ENCODE results near the gene ARFGAP1.

The ARFGAP1 gene

DNA sequence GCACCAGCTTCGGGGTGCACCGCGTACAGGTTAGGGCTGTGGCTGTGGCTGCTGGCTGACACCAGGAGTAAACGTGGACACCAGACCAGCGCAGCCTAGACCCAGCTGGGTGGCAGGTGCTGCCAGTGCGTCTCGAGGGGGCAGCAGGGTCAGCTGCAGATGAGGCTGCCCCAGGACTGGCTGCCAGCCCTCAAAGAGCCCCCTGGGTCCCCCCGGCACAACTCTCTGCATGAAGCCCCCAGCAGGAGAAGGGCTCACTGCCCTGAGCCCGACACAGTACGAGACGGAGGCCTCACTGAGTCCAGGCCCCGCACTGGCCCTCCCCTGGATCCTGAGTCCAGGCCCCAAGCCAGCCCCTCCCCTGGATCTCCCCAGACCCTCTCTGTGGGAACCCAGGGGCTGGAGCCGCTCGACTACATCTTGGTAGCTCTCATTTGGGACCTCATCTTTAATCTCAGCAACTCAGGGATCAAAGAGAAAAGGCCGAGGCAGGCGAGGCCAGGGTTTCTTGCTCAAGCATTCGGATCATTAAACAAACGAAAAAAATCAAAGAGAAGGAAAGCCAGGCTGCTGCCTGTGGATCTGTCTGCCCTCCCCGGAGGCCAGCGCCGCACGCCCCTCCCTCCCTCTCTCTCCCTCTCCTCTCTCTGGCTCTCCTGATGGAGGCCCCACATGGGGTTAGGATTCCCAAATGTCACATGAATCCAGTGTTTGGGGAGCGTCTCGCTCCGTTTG is 11.4 kb upstream of the ARFGAP1 start:
- DNase-seq (ENCODE audit: low spot score) = no peak

DNA sequence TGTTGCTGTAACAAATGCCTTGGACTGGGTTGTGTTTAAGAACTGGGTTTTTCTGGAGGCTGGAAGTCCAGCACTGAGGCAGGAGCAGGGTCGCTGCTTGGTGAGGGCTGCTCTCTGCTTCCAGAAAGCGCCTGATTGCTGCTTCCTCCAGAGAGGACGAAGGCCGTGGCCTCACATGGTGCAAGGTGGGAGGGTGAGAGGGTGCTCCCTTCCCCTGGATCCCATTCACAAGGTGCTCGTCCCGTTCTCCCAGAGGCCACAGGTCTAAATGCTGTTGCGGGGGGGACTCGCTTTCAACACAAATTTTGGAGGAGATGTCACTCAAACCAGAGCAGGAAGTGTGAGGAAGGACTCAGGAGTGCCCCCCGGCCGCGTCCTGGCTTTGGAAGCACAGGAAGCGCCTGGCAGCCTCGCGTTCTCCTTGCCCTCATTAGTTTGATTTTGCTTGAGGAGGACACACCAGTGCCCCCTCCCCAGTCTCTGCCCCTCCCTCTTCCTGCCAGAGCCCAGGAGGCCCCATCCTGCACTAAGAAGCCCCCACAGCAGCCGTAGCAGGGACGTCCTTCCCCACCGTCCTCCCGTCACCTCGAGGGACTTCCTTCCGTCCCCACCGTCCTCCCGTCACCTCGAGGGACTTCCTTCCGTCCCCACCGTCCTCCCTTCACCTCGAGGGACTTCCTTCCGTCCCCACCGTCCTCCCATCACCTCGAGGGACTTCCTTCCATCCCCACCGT is 10.7 kb upstream of the ARFGAP1 start:
- no peak for DNase-seq (ENCODE audit: low spot score)

DNA sequence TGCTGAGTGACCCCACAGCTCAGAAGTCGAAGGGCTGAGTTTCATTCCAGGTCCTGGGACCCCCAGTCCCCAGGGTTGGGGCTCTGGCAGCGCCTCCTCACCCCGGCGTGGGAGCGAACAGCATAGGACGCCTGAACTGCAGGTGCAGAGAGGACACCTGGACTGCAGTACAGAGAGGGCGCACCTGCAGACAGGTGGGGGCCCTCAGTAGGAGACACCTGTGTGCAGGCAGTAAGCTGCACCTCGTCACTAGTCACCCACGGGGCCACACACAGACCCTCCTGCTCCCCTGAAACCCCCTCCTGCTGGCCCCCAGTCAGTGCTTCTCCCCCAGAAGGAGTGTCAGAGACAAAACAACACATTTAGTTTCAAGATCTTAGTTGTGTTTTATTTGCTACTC is 9.8 kb upstream of the ARFGAP1 start:
- no peak for DNase-seq (ENCODE audit: low spot score)

DNA sequence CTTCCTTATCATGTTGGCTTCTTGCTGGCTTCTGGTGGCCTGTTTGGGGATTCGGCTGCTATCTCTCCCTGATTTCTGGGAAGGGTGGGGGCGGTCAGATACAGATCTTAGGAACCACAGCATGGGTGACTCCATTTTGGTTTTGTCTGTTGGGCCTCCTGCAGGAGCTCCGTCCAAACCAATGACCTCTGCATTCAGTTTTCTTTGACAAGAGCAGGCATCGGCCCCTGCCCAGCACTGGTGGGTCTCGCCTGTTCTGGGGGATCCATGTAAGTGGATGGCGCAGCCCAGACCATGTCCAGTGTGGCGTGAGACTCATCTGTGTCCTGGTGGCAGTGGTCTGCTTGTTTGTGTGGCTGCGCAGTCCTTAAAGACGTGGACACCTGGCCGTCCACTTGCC is 8.6 kb upstream of the ARFGAP1 start:
- no peak for DNase-seq (ENCODE audit: low spot score)

DNA sequence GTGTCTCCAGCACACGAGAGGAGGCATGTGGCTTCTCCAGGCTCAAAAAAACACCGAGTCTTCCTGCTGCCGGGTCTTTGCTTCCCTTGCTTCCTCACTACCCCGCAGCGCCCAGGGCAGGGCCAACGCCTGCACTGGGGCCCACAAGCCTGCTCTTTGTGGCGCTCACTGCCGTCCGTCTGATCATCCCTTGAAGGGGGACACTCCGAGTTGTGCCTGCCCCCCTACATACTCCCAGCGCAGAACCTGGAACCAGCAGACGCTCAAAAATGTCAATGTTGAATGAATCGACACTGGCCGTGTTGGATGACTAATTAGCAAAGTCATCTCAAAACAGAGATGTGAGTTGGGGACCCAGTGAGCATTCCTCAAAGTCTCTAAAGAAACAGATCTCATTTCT is 8.1 kb upstream of the ARFGAP1 start:
- DNase-seq (ENCODE audit: low spot score) = no peak

DNA sequence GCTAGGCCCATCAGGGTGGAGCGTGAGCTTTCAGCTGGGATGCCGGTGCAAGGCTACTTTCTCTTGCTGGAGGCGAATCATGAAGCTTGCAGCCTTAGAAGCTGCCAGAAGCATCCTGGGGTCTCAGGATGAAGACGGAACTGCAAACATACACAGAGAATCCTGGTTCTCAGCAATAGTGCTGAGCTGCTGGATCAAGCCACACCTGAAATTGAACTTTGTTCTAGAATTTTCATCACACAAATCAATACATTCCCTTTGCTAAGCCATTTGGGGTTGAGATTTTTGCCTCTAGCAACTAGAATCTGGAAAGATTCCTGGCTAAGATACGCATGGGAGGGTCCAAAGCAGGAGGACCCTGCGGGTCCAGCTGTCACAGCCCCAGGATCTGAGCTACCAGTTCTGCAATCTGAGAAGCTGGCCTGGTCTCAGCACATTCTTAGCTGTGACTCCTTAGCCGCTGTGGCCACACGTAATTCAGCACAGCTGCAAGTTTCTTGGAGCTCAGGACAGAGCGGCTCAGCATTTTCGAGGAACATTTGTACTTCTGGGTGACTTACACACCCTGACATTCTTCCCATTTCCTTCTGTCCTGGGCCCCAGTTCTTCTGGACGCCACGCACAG is 6.6 kb upstream of the ARFGAP1 start:
- DNase-seq (ENCODE audit: low spot score) = no peak

DNA sequence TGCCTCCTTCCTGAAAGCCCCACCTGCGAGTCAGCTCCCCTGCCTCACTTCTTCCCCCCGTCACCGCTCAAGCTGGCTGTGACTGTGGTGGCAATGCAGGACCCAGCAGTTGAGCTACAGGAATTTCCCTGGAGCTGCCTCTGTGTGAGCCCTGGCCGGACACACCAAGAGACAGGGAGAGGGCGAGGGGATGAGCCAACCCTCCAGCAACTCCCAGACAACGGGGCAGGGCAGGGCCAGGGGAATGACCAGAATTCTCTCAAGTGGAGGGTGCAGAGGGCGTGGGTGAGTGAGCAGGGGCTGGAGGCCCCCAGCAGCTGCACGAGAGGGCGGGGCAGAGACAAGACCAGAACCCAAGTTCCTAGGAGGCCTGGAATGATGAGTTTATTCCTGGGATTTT is 4.9 kb upstream of the ARFGAP1 start:
- DNase-seq (ENCODE audit: low spot score) = no peak

DNA sequence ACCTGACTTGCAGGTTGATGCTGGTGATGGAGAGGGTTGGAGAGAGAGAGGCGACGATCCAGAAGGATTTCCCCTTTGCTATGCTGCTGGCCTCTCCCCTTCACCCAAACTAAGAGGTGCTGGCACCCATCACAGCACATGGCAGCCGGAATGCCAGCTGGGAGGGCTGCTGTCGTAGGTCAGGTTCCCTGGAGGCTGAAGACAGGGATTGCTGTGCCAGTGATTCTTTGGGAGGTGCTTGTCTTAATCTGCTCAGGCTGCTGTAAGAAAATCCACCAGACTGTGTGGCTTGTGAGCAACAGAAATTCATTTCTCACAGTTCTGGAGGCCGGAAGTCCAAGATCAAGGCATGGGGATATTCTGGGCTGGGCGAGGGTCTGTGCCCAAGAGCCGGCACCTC is 4.4 kb upstream of the ARFGAP1 start:
- peak; percentile 81 for DNase-seq (ENCODE audit: low spot score)

DNA sequence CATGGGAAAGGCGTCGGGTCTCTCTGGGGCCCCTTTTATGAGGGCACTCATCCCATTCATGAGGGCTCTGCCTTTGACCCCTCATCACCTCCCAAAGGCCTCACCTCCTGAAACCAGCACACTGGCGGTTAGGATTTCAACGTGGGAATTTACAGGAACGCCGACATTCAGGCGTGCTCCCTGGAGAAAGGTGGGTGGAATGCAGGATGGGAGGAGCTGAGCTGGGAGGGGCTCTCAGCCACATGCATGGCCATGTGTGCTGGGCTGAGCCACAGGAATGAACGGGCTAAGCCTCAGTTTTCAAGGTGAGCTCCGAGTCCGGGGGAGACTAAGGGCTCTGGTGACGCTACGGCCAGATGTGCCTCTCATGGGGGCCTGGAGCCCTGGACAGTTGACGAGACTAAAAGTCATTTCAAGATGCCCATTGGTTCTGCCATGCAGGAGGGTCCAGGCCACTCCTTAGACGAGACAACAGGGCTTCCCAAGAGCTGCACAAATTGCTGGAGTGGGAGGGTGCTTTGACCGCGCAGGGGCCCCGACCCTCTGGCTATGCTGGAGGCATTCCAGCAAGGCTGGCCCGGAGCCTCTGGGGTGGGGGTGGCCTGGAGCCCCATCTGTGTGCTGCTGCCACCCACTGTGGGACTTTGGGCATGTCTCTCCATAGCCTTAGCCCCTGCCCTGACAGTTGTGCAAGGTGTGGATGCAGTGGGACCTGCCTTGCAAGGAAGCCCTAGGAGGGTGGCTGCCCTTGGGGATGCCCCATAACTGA is 3.8 kb upstream of the ARFGAP1 start:
- DNase-seq (ENCODE audit: low spot score) = no peak

DNA sequence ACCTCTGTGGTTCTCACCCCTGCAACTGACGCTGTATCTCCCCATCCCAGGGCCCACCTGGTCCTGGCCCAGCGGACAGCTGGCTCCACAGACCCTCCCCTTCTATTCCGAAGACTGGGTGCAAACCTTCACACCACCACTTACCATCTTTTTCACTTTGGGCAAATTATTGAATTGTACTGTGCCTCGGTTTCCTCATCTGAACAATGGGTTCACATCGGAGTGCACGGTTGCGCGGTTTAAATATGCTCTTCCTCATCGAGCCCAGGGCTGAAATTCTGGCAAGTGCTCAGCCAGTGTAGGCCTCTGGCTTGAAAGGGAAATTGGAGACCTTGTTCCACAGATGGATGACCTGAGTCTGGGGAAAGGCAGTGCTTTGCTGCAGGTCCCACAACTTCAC is 2.9 kb upstream of the ARFGAP1 start:
- DNase-seq (ENCODE audit: low spot score) = no peak

DNA sequence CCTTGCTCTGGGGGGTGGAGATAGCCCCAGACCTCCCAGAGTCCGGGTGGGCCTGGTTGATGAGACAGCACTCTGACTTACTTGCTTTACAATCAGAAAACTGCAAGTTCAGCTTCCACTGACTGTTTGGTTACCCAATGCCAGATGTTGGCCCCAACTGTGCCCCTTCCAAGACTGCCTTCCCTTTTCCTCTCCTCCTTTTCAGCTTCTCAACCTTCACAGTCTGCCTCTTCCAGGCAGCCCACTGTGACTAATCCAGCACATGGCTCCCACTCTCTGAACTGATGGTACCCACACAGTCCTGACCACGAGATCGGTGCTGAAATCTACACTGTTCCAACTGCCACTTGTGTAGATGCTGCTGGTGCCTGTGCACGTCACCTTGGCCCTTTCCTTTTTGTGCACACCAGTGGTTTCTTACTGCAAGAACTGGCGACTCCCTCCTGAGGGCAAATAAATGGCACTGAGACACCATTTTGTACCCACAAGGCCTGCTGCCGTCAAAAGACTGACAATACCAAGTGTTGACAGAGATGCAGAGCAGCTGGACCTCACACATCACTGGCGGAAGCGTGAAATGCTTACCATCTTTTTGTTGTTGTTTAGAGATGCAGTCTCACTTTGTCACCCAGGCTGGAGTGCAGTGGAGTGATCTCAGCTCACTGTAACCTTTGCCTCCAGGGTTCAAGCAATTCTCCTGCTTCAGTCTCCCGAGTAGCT is 1.8 kb upstream of the ARFGAP1 start:
- no peak for DNase-seq (ENCODE audit: low spot score)

DNA sequence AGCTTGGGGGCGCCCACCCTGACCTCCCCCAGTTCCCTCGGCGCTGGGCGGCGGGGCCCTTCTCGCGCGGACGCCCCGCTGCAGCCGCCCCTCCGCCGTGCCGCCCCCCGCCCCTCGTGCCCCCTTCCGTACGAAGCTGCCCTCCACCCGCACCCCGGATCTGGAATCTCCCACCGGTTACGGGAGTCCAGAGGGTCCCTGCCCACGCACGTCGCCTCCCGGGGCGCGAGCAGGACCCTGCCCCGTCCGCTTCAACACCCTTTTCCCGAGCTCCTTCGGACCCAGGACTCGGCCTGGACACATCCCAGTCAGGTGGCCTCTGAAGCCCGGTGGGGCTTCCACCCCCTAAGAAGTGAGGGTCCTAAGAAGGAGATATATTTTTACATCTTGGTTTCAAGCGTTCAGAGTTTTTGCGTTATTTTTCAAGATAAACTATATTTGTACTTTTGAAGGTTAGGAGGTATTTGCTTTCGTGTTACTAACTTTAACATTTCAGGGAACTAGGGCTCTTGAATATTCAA is 506 bp downstream of the ARFGAP1 start:
- no peak for DNase-seq (ENCODE audit: low spot score)

DNA sequence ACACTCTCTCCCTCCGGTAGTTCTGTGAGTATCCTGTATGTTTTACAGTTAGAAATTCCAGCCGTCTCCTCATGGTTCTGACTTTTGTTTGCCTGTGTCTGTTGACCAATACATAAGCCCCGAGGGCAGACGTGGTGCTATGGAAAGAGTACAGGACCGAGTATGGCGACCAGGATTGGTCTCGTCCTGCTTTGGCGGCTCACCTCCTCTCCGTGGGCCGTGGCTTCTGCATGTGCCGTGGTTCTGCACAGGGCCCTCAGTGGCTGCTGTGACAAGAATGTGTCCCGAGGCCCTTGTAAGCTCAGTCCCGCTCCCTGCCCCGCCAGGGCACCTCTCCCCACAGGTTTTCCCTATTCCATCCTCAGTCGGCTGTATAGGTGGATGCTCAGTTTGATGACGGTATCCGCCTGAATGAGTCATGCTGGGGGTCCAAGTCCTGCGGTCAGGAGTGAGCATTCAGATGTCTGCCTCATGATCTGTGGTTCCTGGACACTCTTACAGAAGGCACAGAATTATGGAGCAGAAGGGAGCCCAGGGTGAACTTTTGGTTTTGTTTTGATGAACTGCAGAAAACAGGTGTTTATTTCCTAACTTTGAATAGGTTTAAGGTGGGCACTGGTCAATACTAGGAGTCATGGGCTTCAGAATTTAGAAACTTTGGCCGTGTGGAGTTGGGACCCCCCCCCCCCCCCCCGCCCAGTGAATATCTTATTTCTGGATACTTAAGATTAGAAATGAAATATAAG is 1.2 kb downstream of the ARFGAP1 start:
- no peak for DNase-seq (ENCODE audit: low spot score)

DNA sequence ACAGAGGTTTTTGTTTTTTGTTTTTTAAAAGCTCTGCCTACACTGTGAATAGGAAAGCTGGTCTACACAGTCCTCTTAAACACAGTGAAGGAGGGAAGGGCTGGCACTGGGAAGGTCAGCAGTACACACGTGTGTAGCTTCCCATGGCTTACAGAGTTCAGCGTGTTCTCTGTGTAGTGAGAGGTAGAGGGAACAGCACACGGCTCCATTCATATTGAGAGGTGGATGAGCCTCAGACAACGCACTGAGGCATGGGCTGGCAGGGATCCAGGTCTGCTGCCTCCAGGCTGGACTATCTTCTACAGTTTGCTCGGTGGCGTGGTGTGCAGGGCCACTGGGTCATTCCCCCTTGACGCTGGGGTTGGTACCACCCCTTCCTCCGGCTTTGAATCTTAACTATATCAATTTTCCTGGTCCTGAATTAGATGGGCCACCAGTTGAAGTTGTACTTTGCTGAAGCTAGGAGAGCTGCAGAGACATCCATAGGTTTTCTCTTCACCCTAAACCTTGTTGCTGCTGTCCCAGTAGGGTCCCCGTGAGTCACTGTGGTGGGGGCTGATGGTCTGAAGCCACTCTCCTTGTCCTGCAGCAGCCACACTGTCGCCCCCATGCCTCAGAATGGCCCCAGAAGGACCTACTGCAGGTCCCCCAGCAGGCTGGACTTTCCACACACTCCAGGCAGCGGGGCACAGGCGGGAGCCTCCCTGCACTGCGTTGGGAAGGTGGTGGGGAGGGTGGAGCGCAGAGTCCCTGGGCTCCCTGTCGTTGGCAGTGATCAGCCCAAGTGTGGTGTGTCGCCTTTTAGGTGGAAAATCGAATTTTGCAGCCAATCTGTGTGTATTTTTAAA is 2.0 kb downstream of the ARFGAP1 start:
- DNase-seq (ENCODE audit: low spot score) = no peak

DNA sequence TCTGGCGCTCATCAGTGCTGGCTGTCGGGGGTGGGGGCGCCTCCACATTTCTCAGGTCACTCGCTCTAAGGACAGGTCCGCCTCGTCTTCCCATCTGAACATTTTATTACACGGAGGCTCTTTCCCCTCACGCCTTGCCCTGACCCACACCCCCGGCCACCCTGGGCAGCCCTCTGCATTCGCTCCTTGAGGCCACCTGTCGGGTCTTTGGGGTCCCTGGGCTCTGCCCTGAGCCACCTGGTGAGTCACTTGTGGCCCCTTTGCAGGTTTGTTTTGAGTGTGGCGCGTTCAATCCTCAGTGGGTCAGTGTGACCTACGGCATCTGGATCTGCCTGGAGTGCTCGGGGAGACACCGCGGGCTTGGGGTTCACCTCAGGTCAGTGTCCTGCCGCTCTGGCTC is 3.2 kb downstream of the ARFGAP1 start:
- DNase-seq (ENCODE audit: low spot score) = no peak

DNA sequence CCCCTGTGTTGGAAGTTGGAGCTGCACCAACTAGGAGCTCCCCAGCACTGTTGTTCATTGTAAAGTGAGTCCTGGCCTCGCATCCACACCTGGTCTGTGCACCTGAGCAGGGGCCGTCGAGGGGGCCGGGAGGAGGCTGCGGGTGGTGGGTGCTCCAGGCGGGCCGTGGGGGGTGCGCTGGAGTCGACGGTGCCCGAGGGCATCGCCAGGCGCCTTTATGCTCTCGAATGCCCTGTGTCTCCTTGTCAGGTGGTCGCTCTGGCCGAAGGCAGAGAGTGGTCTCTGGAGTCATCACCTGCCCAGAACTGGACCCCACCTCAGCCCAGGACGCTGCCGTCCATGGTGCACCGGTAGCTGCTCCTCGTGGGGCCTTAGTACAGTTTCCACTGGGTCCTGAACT is 4.3 kb downstream of the ARFGAP1 start:
- DNase-seq (ENCODE audit: low spot score) = no peak

DNA sequence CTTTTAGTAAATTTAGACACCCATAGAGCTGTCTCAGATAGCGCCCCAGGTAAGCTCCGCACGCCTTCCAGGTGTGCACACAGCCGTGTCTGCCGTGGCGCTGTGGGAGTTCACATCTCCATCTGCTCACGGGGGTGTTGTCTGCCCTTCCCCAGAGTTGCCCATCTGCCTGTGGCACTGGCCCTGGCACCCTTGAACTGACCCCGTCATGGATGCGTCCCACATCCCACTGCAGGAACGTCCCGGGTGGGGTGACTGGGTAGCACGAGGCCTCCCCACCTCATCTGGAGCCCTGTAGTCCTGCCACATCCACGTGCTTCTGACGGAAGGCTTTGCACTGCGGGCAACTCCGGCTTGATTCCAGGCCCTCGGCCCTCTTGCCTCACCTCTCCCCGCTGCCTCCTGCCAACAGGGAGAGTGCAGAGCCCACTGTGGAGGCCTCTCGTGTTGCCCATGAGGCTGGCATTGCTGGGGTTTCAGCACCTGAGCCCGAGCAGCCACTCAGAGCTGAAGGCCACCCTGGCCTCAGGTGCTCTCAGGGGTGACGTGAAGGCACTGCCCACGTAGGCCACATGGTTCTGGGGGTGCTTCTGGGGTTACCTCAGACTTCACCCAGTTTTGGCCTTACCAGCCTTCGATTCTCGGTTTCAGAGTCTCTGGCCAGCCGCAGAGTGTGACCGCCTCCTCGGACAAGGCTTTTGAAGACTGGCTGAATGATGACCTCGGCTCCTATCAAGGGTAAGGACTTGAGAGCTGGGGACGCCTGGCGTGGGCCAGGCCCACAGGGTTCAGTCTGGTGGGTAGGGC is 5.1 kb downstream of the ARFGAP1 start:
- DNase-seq (ENCODE audit: low spot score) = no peak

DNA sequence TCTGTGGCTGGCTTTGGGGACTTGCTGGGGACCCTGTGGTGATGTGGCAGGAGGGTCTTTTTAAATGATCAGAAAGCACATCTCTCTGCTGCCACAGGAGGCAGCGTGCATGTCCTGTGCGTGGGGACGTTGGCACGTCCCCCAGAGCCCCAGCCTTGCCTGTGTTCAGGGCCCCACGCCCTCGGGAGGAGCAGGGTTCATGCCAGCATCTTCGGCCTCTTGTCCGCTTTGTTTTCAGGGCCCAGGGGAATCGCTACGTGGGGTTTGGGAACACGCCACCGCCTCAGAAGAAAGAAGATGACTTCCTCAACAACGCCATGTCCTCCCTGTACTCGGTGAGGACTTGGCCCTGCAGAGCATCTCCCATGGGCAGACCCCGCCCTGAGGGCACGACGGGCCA is 6.0 kb downstream of the ARFGAP1 start:
- DNase-seq (ENCODE audit: low spot score) = no peak

DNA sequence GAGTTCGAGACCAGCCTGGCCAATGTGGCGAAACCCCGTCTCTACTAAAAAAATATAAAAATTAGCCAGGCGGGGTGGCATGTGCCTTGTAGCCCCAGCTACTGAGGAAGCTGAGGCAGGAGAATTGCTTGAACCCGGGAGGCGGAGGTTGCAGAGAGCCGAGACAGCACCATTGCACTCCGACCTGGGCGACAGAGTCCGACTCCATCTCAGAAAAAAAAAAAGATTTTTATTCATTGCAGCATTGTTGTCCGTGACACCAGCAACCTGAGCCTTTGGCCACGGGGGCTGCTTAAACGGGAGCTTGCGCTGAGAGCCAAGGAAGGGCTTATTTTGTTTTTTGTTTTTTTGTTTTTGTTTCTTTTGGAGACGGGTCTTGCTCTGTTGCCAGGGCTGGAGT is 7.3 kb downstream of the ARFGAP1 start:
- no peak for DNase-seq (ENCODE audit: low spot score)

Measured in D341Med (cell line).